Measurements from ENCODE around the gene STKLD1. TPM values are rescaled to one million over a fixed set of nuclear protein-coding genes. Genes with fewer than 3 reads are reported as not detected.
"Not testable (repeated sequence)": the region's sequence is repeated elsewhere in the genome, so short reads cannot be mapped to it uniquely, and the experiment has no call there.

Gene STKLD1
- total RNA-seq, 4 donors from 2014 or later = 0.93 to 1.3 TPM; not detected in 2

DNA sequence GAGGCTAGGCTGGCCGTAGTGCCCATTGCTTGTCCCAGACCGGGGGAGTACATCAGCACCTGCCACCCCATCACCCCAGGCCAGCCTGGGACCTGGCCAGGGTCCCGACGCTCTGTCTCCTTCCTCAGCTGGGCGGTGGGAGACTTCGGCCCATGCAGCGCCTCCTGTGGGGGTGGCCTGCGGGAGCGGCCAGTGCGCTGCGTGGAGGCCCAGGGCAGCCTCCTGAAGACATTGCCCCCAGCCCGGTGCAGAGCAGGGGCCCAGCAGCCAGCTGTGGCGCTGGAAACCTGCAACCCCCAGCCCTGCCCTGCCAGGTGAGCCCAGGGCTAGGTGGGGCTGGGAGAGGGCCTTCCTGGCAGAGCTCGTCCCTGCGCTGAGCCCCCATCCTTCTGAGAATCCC, 67.1 kb downstream of the STKLD1 start:
- no CpG with 5 or more reads among the region's 15 CpGs for WGBS, 2 donors (ENCODE audit: low coverage in 1 of 2)
- no peaks in the 10 kb centered on the region for H3K27me3 ChIP-seq
- H3K4me3 ChIP-seq = no peak overlapping the region
- TF ChIP-seq, protein P1, sequence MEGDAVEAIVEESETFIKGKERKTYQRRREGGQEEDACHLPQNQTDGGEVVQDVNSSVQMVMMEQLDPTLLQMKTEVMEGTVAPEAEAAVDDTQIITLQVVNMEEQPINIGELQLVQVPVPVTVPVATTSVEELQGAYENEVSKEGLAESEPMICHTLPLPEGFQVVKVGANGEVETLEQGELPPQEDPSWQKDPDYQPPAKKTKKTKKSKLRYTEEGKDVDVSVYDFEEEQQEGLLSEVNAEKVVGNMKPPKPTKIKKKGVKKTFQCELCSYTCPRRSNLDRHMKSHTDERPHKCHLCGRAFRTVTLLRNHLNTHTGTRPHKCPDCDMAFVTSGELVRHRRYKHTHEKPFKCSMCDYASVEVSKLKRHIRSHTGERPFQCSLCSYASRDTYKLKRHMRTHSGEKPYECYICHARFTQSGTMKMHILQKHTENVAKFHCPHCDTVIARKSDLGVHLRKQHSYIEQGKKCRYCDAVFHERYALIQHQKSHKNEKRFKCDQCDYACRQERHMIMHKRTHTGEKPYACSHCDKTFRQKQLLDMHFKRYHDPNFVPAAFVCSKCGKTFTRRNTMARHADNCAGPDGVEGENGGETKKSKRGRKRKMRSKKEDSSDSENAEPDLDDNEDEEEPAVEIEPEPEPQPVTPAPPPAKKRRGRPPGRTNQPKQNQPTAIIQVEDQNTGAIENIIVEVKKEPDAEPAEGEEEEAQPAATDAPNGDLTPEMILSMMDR (IDR thresholded peaks at IDR 0.05) = no peak
- TF ChIP-seq POLR2A (IDR thresholded peaks at IDR 0.05) (no peak), EP300 (IDR thresholded peaks at IDR 0.05) (no peak), POLR2AphosphoS5 (IDR thresholded peaks at IDR 0.05) (no peak)
- H3K4me1 ChIP-seq = no peaks in the 10 kb centered on the region
- no peaks in the 10 kb centered on the region for H3K36me3 ChIP-seq
- no peak overlapping the region for H3K27ac ChIP-seq
- ATAC-seq = no peak
- H3K9me3 ChIP-seq = no peaks in the 10 kb centered on the region

DNA sequence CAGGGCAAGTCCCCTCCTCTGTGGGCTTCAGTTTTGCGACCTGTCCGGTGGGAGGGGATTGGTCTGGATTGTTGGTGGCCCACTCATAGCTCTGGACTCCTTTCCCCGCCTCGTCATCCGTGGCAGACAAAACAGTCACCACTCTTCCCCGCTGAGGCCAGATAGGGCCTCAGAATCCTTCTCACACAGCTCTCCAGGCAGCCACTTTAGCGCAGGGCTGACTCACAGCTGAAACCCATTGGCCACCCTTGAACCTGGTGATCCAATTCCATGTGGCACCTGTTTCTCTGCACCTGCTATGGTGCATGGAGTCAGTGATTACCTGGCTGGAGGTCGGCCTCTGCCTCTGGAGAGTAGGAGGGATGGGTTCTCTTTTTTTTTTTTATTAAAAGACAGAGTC, 67.8 kb downstream of the STKLD1 start:
- Histone ChIP-seq H3K36me3 (no peaks in the 10 kb centered on the region), H3K27ac (no peak overlapping the region), H3K9me3 (no peaks in the 10 kb centered on the region), H3K4me3 (no peak overlapping the region), H3K27me3 (no peaks in the 10 kb centered on the region), H3K4me1 (no peaks in the 10 kb centered on the region)
- ATAC-seq = no peak
- 80% methylated on average over 8 of the region's 8 CpGs; no CpG with 5 or more reads in 1 of the 2 donors for WGBS, 2 donors (ENCODE audit: low coverage in 1 of 2)
- no peak for TF ChIP-seq EP300 (IDR thresholded peaks at IDR 0.05)
- TF ChIP-seq, protein P1 (IDR thresholded peaks at IDR 0.05) = no peak
- TF ChIP-seq POLR2A (IDR thresholded peaks at IDR 0.05) = no peak
- no peak for TF ChIP-seq POLR2AphosphoS5 (IDR thresholded peaks at IDR 0.05)

DNA sequence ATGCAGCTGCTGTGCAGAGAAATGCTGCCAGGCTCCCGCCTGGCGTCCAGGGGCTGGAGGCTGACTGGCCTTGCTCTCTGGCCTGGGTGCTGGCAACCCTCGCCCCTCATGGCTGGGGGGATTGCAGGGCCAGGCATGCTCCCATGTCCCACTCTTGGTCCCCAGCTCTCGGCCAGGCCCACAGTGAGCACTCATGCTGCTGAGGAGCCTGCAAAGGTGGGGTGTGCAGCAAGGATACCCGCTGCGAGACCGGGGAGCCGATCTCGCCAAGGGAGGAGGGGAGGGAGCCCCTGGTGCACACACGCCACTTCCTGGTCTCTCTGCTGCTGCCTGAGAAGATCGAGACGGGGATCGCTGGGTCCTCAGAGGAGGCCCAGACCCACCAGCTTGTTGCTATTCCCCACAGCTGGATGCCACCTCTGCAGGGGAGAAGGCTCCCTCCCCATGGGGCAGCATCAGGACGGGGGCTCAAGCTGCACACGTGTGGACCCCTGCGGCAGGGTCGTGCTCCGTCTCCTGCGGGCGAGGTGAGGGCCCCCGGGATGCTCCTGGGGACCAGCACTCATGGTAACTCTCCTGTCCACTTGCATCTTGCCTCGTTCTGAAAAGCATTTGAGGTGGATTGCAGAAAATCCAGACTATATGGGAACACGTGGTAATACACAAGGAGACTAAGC, 69.3 kb downstream of the STKLD1 start:
- no peaks in the 10 kb centered on the region for H3K36me3 ChIP-seq
- WGBS, 2 donors (ENCODE audit: low coverage in 1 of 2) = 20 to 81% methylated on average over 1 to 9 of the region's 23 CpGs
- H3K4me1 ChIP-seq = no peaks in the 10 kb centered on the region
- no peak overlapping the region for H3K4me3 ChIP-seq
- no peak for ATAC-seq
- no peaks in the 10 kb centered on the region for H3K27me3 ChIP-seq
- TF ChIP-seq EP300 (IDR thresholded peaks at IDR 0.05) = no peak
- no peak for TF ChIP-seq POLR2A (IDR thresholded peaks at IDR 0.05)
- no peak for TF ChIP-seq POLR2AphosphoS5 (IDR thresholded peaks at IDR 0.05)
- TF ChIP-seq, protein P1 (IDR thresholded peaks at IDR 0.05) = no peak
- no peaks in the 10 kb centered on the region for H3K9me3 ChIP-seq
- no peak overlapping the region for H3K27ac ChIP-seq

DNA sequence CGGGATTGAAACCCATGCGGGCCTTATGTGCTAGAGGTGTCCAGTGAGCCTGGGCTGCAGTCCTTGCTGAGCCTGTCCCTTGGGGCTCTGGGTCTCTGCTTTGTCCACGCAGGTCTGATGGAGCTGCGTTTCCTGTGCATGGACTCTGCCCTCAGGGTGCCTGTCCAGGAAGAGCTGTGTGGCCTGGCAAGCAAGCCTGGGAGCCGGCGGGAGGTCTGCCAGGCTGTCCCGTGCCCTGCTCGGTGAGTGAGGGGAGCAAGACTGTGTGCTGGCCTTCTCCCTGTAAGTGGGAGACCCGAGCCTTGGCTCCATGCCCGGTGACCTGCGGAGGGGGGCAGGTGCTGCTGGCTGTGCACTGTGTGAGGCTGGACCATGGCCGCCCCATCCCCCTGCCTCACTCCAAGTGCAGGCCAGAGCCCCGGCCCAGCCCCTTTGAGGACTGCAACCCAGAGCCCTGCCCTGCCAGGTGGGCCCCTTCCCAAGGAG, 72.4 kb downstream of the STKLD1 start:
- TF ChIP-seq POLR2AphosphoS5 (IDR thresholded peaks at IDR 0.05) (no peak), EP300 (IDR thresholded peaks at IDR 0.05) (no peak), POLR2A (IDR thresholded peaks at IDR 0.05) (no peak)
- TF ChIP-seq, protein P1 (IDR thresholded peaks at IDR 0.05) = no peak
- Histone ChIP-seq H3K27ac (no peak overlapping the region), H3K36me3 (no peaks in the 10 kb centered on the region), H3K9me3 (no peaks in the 10 kb centered on the region), H3K4me3 (no peak overlapping the region), H3K27me3 (no peaks in the 10 kb centered on the region), H3K4me1 (no peaks in the 10 kb centered on the region)
- WGBS, 2 donors (ENCODE audit: low coverage in 1 of 2) = 60% methylated on average over 2 of the region's 13 CpGs; no CpG with 5 or more reads in 1 of the 2 donors
- ATAC-seq = no peak

DNA sequence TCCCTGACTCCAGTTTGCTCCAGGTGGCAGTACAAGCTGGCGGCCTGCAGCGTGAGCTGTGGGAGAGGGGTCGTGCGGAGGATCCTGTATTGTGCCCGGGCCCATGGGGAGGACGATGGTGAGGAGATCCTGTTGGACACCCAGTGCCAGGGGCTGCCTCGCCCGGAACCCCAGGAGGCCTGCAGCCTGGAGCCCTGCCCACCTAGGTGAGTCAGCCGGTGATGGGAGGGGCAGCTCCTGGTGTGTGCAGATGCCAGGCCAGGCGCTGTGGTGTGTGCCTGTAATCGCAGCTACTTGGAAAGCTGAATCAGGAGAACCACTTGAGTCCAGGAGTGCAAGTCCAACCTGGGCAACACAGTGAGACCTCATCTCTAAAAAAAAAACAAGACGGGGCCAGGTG, 73.6 kb downstream of the STKLD1 start:
- ATAC-seq = no peak
- TF ChIP-seq EP300 (IDR thresholded peaks at IDR 0.05) (no peak), POLR2A (IDR thresholded peaks at IDR 0.05) (no peak), POLR2AphosphoS5 (IDR thresholded peaks at IDR 0.05) (no peak)
- TF ChIP-seq, protein P1 (IDR thresholded peaks at IDR 0.05) = no peak
- no peaks in the 10 kb centered on the region for H3K4me1 ChIP-seq
- H3K9me3 ChIP-seq = no peaks in the 10 kb centered on the region
- no peak overlapping the region for H3K4me3 ChIP-seq
- no peaks in the 10 kb centered on the region for H3K36me3 ChIP-seq
- H3K27me3 ChIP-seq = no peaks in the 10 kb centered on the region
- 80 to 88% methylated on average over 1 of the region's 12 CpGs for WGBS, 2 donors (ENCODE audit: low coverage in 1 of 2)
- no peak overlapping the region for H3K27ac ChIP-seq

DNA sequence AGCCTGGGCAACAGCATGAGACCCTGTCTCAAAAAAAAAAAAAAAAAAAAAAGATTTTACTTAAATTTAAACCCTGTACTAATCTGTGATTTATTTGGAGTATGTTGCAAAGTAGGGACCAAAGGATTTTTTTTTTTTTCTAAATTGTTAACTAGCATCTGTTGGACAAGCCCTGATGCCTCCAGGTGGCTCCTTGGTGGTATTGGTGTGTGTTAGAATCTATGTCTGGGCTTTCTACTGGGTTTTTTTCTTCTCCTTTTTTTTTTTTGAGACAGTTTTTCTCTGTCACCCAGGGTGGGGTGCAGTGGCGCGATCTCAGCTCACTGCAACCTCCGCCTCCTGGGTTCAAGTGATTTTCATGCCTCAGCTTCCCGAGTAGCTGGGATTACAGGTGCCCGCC, 75.7 kb downstream of the STKLD1 start:
- H3K36me3 ChIP-seq, H3K4me3 ChIP-seq, ATAC-seq, H3K27me3 ChIP-seq, H3K9me3 ChIP-seq, H3K4me1 ChIP-seq, H3K27ac ChIP-seq: not testable (repeated sequence)
- WGBS, 2 donors (ENCODE audit: low coverage in 1 of 2) = 100% methylated on average over 1 to 5 of the region's 5 CpGs

Measured in gastroesophageal sphincter (tissue), 4 donors.